Smooth muscle cell (in vitro differentiated cells): ENCODE results near the gene SCEL. TPM values are rescaled to one million over a fixed set of nuclear protein-coding genes. Genes with fewer than 3 reads are reported as not detected.

Experiments used
- DNase-seq: peaks from one replicate; lab custom pipeline; 2025; ENCODE audit not compliant: unreplicated experiment; lab: John Stamatoyannopoulos, UW
- H2AFZ ChIP-seq: fragments of 200-600 bp; sonication (generic); 2 replicates; pipeline ENCODE4 v1.6.0; 2016; ENCODE audit warnings: antibody characterized with exemption, low read depth, mild to moderate bottlenecking
- H3F3A ChIP-seq: fragments of 200-600 bp; sonication (generic); 2 replicates; pipeline ENCODE4 v1.6.0; 2017; ENCODE audit warnings: antibody characterized with exemption, low read depth
- H3K27ac ChIP-seq: fragments of 200-600 bp; sonication (generic); 2 replicates; pipeline ENCODE4 v1.5.1; 2016; ENCODE audit warnings: low read depth, mild to moderate bottlenecking
- H3K27me3 ChIP-seq: fragments of 200-600 bp; sonication (generic); 2 replicates; pipeline ENCODE4 v1.6.1; 2016; ENCODE audit warnings: low read depth, mild to moderate bottlenecking
- H3K36me3 ChIP-seq: fragments of 200-600 bp; sonication (generic); 2 replicates; pipeline ENCODE4 v1.5.1; 2016; ENCODE audit warnings: low read depth
- H3K4me1 ChIP-seq: fragments of 200-600 bp; sonication (generic); 2 replicates; pipeline ENCODE4 v1.5.1; 2016; ENCODE audit warnings: low read depth
- H3K4me2 ChIP-seq: fragments of 200-600 bp; sonication (generic); 2 replicates; pipeline ENCODE4 v1.6.0; 2016; ENCODE audit warnings: mild to moderate bottlenecking
- H3K4me3 ChIP-seq: fragments of 200-600 bp; sonication (generic); 2 replicates; pipeline ENCODE4 v1.5.1; 2016; ENCODE audit warnings: mild to moderate bottlenecking
- H3K79me2 ChIP-seq: fragments of 200-600 bp; sonication (generic); 2 replicates; pipeline ENCODE4 v1.6.0; 2016; ENCODE audit warnings: low read depth, mild to moderate bottlenecking
- H3K9ac ChIP-seq: fragments of 200-600 bp; sonication (generic); 2 replicates; pipeline ENCODE4 v1.6.0; 2016; ENCODE audit warnings: low read depth
- H3K9me3 ChIP-seq: fragments of 200-600 bp; sonication (generic); replicated peaks from 2 replicates; pipeline ENCODE4 v1.5.1; 2016; ENCODE audit warnings: low read depth
- H4K20me1 ChIP-seq: fragments of 200-600 bp; sonication (generic); 2 replicates; pipeline ENCODE4 v1.6.0; 2016; ENCODE audit warnings: low read depth
- CTCF ChIP-seq: fragments of 200-600 bp; sonication (generic); IDR thresholded peaks from 2 replicates; pipeline ENCODE4 v1.5.1; 2017; ENCODE audit warnings: borderline replicate concordance, mild to moderate bottlenecking, antibody characterized with exemption; ENCODE audit not compliant: insufficient read depth, poor library complexity, severe bottlenecking
- WGBS: methylation state at CpG from one replicate; pipeline ENCODE4 v1.1.7; 2016; ENCODE audit warnings: low lambda C conversion rate; 5-methylcytosine and 5-hydroxymethylcytosine counted together
- polyA plus RNA-seq: library from polyadenylated mRNA; unstranded; fragments of >200 nt; fragmentation: Nextera tagmentation; extraction: Ambion mirVana; gene quantifications from 2 replicates; pipeline ENCODE4 v1.2.1, GENCODE V29; 2016
- total RNA-seq: library from RNA; depleted of rRNA; stranded (reverse); fragments of >200 nt; gene quantifications from 2 replicates; pipeline ENCODE4 v1.2.3, GENCODE V29; 2014

Gene SCEL
- total and polyA plus RNA-seq, 2 experiments from 2014 or later: 0.55 to 4.3 TPM

- no peaks in the 10 kb centered on the region for H3K27me3 ChIP-seq
- DNase-seq: no peak
- no peak overlapping the region for H3K27ac ChIP-seq
- H3F3A ChIP-seq: no peaks in the 10 kb centered on the region
- no peak overlapping the region for H3K4me3 ChIP-seq
- H2AFZ ChIP-seq: no peak overlapping the region
- no peaks in the 10 kb centered on the region for H3K4me1 ChIP-seq
- no peak overlapping the region for H3K4me2 ChIP-seq
- no peaks in the 10 kb centered on the region for H3K9me3 ChIP-seq
- H3K9ac ChIP-seq: no peak overlapping the region
- H4K20me1 ChIP-seq: no peaks in the 10 kb centered on the region
- no peaks in the 10 kb centered on the region for H3K79me2 ChIP-seq
- no peaks in the 10 kb centered on the region for H3K36me3 ChIP-seq
- peak; percentile 21 for TF ChIP-seq CTCF
- WGBS: 98% methylated on average over 3 of the region's 3 CpGs
Measured at GRCh38 chr13:77506874-77507273, 28.6 kb upstream of the SCEL start.

- H3K79me2 ChIP-seq: no peaks in the 10 kb centered on the region
- no peaks in the 10 kb centered on the region for H3K9me3 ChIP-seq
- H3K9ac ChIP-seq: no peak overlapping the region
- TF ChIP-seq CTCF: no peak
- H2AFZ ChIP-seq: no peak overlapping the region
- H3K4me3 ChIP-seq: no peak overlapping the region
- WGBS: 67% methylated on average over 5 of the region's 5 CpGs
- no peak for DNase-seq
- no peaks in the 10 kb centered on the region for H3K4me1 ChIP-seq
- no peaks in the 10 kb centered on the region for H4K20me1 ChIP-seq
- H3K27ac ChIP-seq: no peak overlapping the region
- no peaks in the 10 kb centered on the region for H3K36me3 ChIP-seq
- no peaks in the 10 kb centered on the region for H3K27me3 ChIP-seq
- no peak overlapping the region for H3K4me2 ChIP-seq
- H3F3A ChIP-seq: no peaks in the 10 kb centered on the region
Measured at GRCh38 chr13:77507931-77508776, 27.4 kb upstream of the SCEL start.

- TF ChIP-seq CTCF: no peak
- Histone ChIP-seq H3K9ac (no peak overlapping the region), H3K4me2 (no peak overlapping the region), H3K4me1 (no peaks in the 10 kb centered on the region), H3F3A (no peaks in the 10 kb centered on the region), H2AFZ (no peak overlapping the region), H3K36me3 (no peaks in the 10 kb centered on the region), H3K4me3 (no peak overlapping the region), H3K9me3 (no peaks in the 10 kb centered on the region), H3K27me3 (no peaks in the 10 kb centered on the region), H4K20me1 (no peaks in the 10 kb centered on the region), H3K27ac (no peak overlapping the region), H3K79me2 (no peaks in the 10 kb centered on the region)
- WGBS: 67% methylated on average over 4 of the region's 4 CpGs
- no peak for DNase-seq
Measured at GRCh38 chr13:77508959-77509620, 26.4 kb upstream of the SCEL start.
